HEK293 (cell line): Measurements from ENCODE around the gene RHCG.

Experiments
- CTCF ChIP-seq: fragments of 450-650 bp; formaldehyde crosslinking; IDR thresholded peaks from 2 replicates; pipeline ENCODE4 v1.5.1; 2016; ENCODE audit warnings: missing biosample characterization, missing genetic modification characterization
- KLF16 ChIP-seq: fragments of 450-650 bp; formaldehyde crosslinking; IDR thresholded peaks from 2 replicates; pipeline ENCODE4 v1.5.1; 2017; ENCODE audit warnings: missing biosample characterization, missing genetic modification characterization
- REPIN1 ChIP-seq: fragments of 450-650 bp; formaldehyde crosslinking; IDR thresholded peaks from 2 replicates; pipeline ENCODE4 v1.5.1; 2017; ENCODE audit warnings: missing biosample characterization, missing genetic modification characterization, low read depth
- REST ChIP-seq: fragments of 450-650 bp; formaldehyde crosslinking; IDR thresholded peaks from 2 replicates; pipeline ENCODE4 v1.5.1; 2016; ENCODE audit warnings: missing biosample characterization, missing genetic modification characterization
- YY1 ChIP-seq: fragments of 450-650 bp; formaldehyde crosslinking; IDR thresholded peaks from 2 replicates; pipeline ENCODE4 v1.5.1; 2018; ENCODE audit warnings: missing biosample characterization, missing genetic modification characterization
- ZBTB48 ChIP-seq: fragments of 450-650 bp; formaldehyde crosslinking; IDR thresholded peaks from 2 replicates; pipeline ENCODE4 v1.5.1; 2016; ENCODE audit warnings: missing biosample characterization, missing genetic modification characterization
- ZNF133 ChIP-seq: fragments of 450-650 bp; formaldehyde crosslinking; IDR thresholded peaks from 2 replicates; pipeline ENCODE4 v1.5.1; 2016; ENCODE audit warnings: missing biosample characterization, missing genetic modification characterization
- ZNF274 ChIP-seq, 2 experiments: fragments of 200-500 bp in 1 of 2; fragments of 450-650 bp in 1 of 2; sonication (Bioruptor generic) in 1 of 2; formaldehyde crosslinking in 1 of 2; IDR thresholded peaks; 2 replicates each; pipeline versions ENCODE4 v1.5.1 to v1.6.1; 2014 to 2016; ENCODE audit warnings: borderline replicate concordance in 1 of 2, inconsistent platforms in 1 of 2, low read length in 1 of 2, missing biosample characterization in 1 of 2, missing genetic modification characterization in 1 of 2
- ZNF335 ChIP-seq: fragments of 450-650 bp; formaldehyde crosslinking; conservative IDR thresholded peaks from 2 replicates; pipeline ENCODE4 v1.5.1; 2016; ENCODE audit warnings: missing biosample characterization, missing genetic modification characterization
- ZNF558 ChIP-seq: fragments of 450-650 bp; formaldehyde crosslinking; IDR thresholded peaks from 2 replicates; pipeline ENCODE4 v1.5.1; 2016; ENCODE audit warnings: missing biosample characterization, missing genetic modification characterization
- ZNF639 ChIP-seq: fragments of 450-650 bp; formaldehyde crosslinking; IDR thresholded peaks from 2 replicates; pipeline ENCODE4 v1.5.1; 2016; ENCODE audit warnings: missing biosample characterization, missing genetic modification characterization

- TF ChIP-seq ZNF274 (IDR thresholded peaks at IDR 0.05; ENCODE audit: low read length) (no peak), ZNF274 (tag by site-specific recombination; IDR thresholded peaks at IDR 0.05; ENCODE audit: borderline replicate concordance) (no peak), REPIN1 (tag by site-specific recombination) (no peak), ZNF639 (tag by site-specific recombination) (no peak), CTCF (tag by site-specific recombination) (no peak), KLF16 (tag by site-specific recombination) (no peak), ZNF558 (tag by site-specific recombination) (no peak), YY1 (no peak), REST (tag by site-specific recombination) (no peak), ZBTB48 (tag by site-specific recombination) (no peak), ZNF133 (no peak), ZNF335 (tag by site-specific recombination) (no peak)
These were observed 59.6 kb downstream of the RHCG start for GRCh38 chr15:89436560-89437311.
